ENCODE data around the gene XRCC5. TPM values are rescaled to one million over a fixed set of nuclear protein-coding genes. Genes with fewer than 3 reads are reported as not detected.

The XRCC5 gene
- total RNA-seq, 1 experiment from 2014 or later, result 534 TPM

GRCh38 chr2:216192181-216192580, 83.0 kb downstream of the XRCC5 start:
- no peak for TF ChIP-seq CTCF (conservative IDR thresholded peaks at IDR 0.05; ENCODE audit: low read depth, low read length)
- no peak for TF ChIP-seq EZH2 (IDR thresholded peaks at IDR 0.05; ENCODE audit: borderline replicate concordance, low read depth, low read length, poor library complexity, severe bottlenecking)
- POLR2A ChIA-PET (ENCODE audit: low non-redundant PET), result no interaction called here
- intact Hi-C loops (cut with micrococcal nuclease; ENCODE audit: unreplicated experiment), result no loop called here

GRCh38 chr2:216192931-216193330, 83.8 kb downstream of the XRCC5 start:
- Histone ChIP-seq H3K27me3 (replicated peaks; ENCODE audit: insufficient read depth, low read depth, low read length, poor library complexity) (no peaks in the 10 kb centered on the region), H3K36me3 (ENCODE audit: insufficient read depth, low read length, poor library complexity, severe bottlenecking) (peaks cover 79% of the 10 kb centered on the region), H3K9me3 (ENCODE audit: low read depth, low read length, poor library complexity, severe bottlenecking) (no peaks in the 10 kb centered on the region), H3K27ac (ENCODE audit: low read depth, low read length, poor library complexity, severe bottlenecking) (no peak overlapping the region), H3K4me1 (ENCODE audit: insufficient read depth, low read length, poor library complexity, severe bottlenecking) (peaks cover 17% of the 10 kb centered on the region), H3K4me3 (ENCODE audit: low read depth, low read length, poor library complexity, severe bottlenecking) (no peak overlapping the region)
- DNase-seq (ENCODE audit: low spot score), result no peak
- no TSS peak for BruUV-seq (replicated peaks)
- ChIA-PET POLR2A (ENCODE audit: low non-redundant PET) (no interaction called here), CTCF (no interaction called here)
- TF ChIP-seq EZH2 (IDR thresholded peaks at IDR 0.05; ENCODE audit: borderline replicate concordance, low read depth, low read length, poor library complexity, severe bottlenecking) (no peak), CTCF (conservative IDR thresholded peaks at IDR 0.05; ENCODE audit: low read depth, low read length) (no peak)
- intact Hi-C loops (cut with micrococcal nuclease; ENCODE audit: unreplicated experiment), result no loop called here

More at GRCh38 chr2:216192181-216192580, 83.0 kb downstream of the XRCC5 start:
- Histone ChIP-seq H3K9me3 (ENCODE audit: low read depth, low read length, poor library complexity, severe bottlenecking) (no peaks in the 10 kb centered on the region), H3K4me1 (ENCODE audit: insufficient read depth, low read length, poor library complexity, severe bottlenecking) (peaks cover 25% of the 10 kb centered on the region), H3K4me3 (ENCODE audit: low read depth, low read length, poor library complexity, severe bottlenecking) (no peak overlapping the region), H3K27ac (ENCODE audit: low read depth, low read length, poor library complexity, severe bottlenecking) (no peak overlapping the region), H3K27me3 (replicated peaks; ENCODE audit: insufficient read depth, low read depth, low read length, poor library complexity) (no peaks in the 10 kb centered on the region), H3K36me3 (ENCODE audit: insufficient read depth, low read length, poor library complexity, severe bottlenecking) (peaks cover 71% of the 10 kb centered on the region)
- BruUV-seq (replicated peaks), result no TSS peak
- CTCF ChIA-PET, result no interaction called here
- no peak for DNase-seq (ENCODE audit: low spot score)

GRCh38 chr2:216194013-216194412, 84.9 kb downstream of the XRCC5 start:
- POLR2A ChIA-PET (ENCODE audit: low non-redundant PET), result no interaction called here
- Histone ChIP-seq H3K9me3 (ENCODE audit: low read depth, low read length, poor library complexity, severe bottlenecking) (no peaks in the 10 kb centered on the region), H3K27ac (ENCODE audit: low read depth, low read length, poor library complexity, severe bottlenecking) (no peak overlapping the region), H3K27me3 (replicated peaks; ENCODE audit: insufficient read depth, low read depth, low read length, poor library complexity) (no peaks in the 10 kb centered on the region), H3K36me3 (ENCODE audit: insufficient read depth, low read length, poor library complexity, severe bottlenecking) (peaks cover 88% of the 10 kb centered on the region), H3K4me3 (ENCODE audit: low read depth, low read length, poor library complexity, severe bottlenecking) (no peak overlapping the region), H3K4me1 (ENCODE audit: insufficient read depth, low read length, poor library complexity, severe bottlenecking) (peaks cover 7% of the 10 kb centered on the region)
- intact Hi-C loops (cut with micrococcal nuclease; ENCODE audit: unreplicated experiment), result no loop called here
- no TSS peak for BruUV-seq (replicated peaks)
- DNase-seq (ENCODE audit: low spot score), result no peak
- TF ChIP-seq EZH2 (IDR thresholded peaks at IDR 0.05; ENCODE audit: borderline replicate concordance, low read depth, low read length, poor library complexity, severe bottlenecking) (no peak), CTCF (conservative IDR thresholded peaks at IDR 0.05; ENCODE audit: low read depth, low read length) (no peak)
- CTCF ChIA-PET, result no interaction called here
